ENCODE results near the gene SLC9A3.

Gene SLC9A3

DNA sequence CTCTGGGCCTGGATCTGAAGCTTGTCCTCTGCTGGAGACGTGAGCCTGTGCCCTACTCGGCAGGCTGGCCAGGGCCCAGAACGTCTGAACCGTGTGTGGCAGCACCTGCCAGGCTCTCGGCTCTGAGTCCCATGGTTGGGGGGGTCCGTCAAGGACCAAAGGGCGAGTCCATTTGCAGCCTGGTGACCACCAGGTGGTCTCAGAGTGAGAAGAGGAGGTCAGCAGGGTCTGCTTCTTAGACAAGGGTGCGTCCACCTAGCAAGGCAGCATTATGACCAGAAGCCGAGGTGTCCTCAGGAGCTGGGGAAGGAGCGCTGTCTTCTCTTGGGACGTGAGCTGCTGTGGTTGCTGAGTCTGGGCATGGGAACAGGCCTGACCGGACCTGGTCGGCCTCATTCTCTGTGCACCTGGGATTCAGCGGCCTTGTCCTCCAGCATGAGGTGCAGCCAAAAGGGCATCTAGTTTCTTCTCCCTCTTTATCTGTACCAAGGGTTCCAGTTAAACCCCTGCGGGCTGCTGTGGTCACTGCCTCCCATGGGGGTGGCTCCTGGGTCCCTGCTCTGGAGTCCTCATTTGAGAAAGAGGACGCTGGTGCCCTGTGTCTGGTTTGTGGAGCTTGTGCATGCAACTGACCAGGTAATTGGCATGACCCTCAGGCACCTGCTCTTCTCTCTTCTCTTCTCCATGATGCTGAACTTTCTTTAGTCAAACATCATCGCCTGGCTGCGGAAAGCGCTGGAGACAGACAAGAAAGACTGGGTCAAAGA, 66.9 kb downstream of the SLC9A3 start:
- Histone ChIP-seq H3K4me1 (ENCODE audit: control insufficient read depth, insufficient read depth, low read length) (no peaks in the 10 kb centered on the region), H3K36me3 (ENCODE audit: control insufficient read depth in 2 of 2, insufficient read depth in 1 of 2, low read length in 2 of 2) (peaks cover 40 to 89% of the 10 kb centered on the region in 2 experiments), H3K4me3 (ENCODE audit: low read depth, low read length) (no peak overlapping the region), H3K27ac (ENCODE audit: extremely low read depth, low read depth, low read length) (no peak overlapping the region), H3K9me3 (ENCODE audit: control insufficient read depth, insufficient read depth, low read depth, low read length) (no peaks in the 10 kb centered on the region)
- TF ChIP-seq GFI1B (tag by site-specific recombination; IDR thresholded peaks at IDR 0.05): no peak
- no peak for TF ChIP-seq ZNF266 (tag by site-specific recombination; IDR thresholded peaks at IDR 0.05; ENCODE audit: low read depth)
- no peak for TF ChIP-seq ZNF561 (tag by site-specific recombination; IDR thresholded peaks at IDR 0.05; ENCODE audit: borderline replicate concordance)
- TF ChIP-seq, protein P1, sequence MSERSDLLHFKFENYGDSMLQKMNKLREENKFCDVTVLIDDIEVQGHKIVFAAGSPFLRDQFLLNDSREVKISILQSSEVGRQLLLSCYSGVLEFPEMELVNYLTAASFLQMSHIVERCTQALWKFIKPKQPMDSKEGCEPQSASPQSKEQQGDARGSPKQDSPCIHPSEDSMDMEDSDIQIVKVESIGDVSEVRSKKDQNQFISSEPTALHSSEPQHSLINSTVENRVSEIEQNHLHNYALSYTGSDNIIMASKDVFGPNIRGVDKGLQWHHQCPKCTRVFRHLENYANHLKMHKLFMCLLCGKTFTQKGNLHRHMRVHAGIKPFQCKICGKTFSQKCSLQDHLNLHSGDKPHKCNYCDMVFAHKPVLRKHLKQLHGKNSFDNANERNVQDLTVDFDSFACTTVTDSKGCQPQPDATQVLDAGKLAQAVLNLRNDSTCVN (tag by site-specific recombination; optimal IDR thresholded peaks at IDR 0.05): no peak
- TF ChIP-seq ZNF585B (tag by site-specific recombination; IDR thresholded peaks at IDR 0.05): no peak
- no peak for TF ChIP-seq ZNF169 (tag by site-specific recombination; IDR thresholded peaks at IDR 0.05)
- no peak for TF ChIP-seq ZNF776 (tag by site-specific recombination; IDR thresholded peaks at IDR 0.05; ENCODE audit: borderline replicate concordance)
- TF ChIP-seq ZBTB1 (tag by site-specific recombination; IDR thresholded peaks at IDR 0.05): no peak
- no peak for TF ChIP-seq HOXD13 (CRISPR knock-in tag; IDR thresholded peaks at IDR 0.05; ENCODE audit: borderline replicate concordance)
- no peak for TF ChIP-seq YY1 (tag by site-specific recombination; IDR thresholded peaks at IDR 0.05)
- no peak for TF ChIP-seq FEZF1 (tag by site-specific recombination; IDR thresholded peaks at IDR 0.05)
- TF ChIP-seq, protein P2, sequence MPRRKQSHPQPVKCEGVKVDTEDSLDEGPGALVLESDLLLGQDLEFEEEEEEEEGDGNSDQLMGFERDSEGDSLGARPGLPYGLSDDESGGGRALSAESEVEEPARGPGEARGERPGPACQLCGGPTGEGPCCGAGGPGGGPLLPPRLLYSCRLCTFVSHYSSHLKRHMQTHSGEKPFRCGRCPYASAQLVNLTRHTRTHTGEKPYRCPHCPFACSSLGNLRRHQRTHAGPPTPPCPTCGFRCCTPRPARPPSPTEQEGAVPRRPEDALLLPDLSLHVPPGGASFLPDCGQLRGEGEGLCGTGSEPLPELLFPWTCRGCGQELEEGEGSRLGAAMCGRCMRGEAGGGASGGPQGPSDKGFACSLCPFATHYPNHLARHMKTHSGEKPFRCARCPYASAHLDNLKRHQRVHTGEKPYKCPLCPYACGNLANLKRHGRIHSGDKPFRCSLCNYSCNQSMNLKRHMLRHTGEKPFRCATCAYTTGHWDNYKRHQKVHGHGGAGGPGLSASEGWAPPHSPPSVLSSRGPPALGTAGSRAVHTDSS (tag by site-specific recombination; IDR thresholded peaks at IDR 0.05): no peak
- POLR2A ChIA-PET: no interaction called here
- CTCF ChIA-PET: interaction anchor here (1.2 kb wide), 1 partner anchor 11 kb away, joined by 6 read pairs; no protein-coding TSS in a partner anchor

DNA sequence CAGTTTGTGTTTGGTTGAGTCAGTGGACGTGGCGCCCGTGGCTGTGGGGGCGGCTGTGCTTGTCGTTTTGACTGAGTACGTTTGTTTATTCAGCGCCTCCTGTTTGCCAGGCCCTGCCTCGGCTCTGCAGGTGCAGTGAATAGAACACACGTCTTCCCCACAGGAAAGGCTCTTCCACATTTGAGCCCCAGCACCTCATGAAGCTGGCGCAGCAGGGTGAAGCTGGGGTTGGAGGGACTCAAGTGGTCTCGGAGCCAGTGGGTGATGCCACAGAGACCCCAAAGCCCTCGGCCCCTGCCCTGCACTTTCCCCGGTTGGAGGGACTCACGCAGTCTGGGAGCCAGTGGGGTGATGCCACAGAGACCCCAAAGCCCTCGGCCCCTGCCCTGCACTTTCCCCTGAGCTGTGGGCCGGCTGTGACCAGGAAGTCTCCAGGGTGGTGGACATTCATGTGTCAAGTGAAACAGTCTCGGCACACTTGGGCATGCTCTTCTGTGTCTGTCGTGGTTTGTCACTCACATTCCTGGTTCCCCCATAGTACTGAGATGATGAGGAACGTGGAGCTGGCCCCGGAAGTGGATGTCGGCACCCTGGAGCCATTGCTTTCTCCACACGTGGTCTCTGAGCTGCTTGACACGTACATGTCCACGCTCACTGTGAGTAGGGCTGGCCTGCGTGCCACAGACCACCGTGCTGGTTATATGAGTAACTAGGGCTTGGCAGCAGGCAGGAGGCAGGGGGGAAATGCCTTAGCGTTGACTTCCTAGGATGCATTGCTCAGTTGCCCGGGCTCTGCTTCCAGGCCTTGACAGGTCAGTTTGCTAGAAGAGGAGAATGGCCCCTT, 67.7 kb downstream of the SLC9A3 start:
- CTCF ChIA-PET: interaction anchor here (1.2 kb wide), 1 partner anchor 10 kb away, joined by 6 read pairs; no protein-coding TSS in a partner anchor
- H3K4me3 ChIP-seq (ENCODE audit: low read depth, low read length): no peak overlapping the region
- TF ChIP-seq SP2 (tag by site-specific recombination; IDR thresholded peaks at IDR 0.05) (no peak), ZNF239 (tag by site-specific recombination; IDR thresholded peaks at IDR 0.05) (no peak), ZNF521 (tag by site-specific recombination; IDR thresholded peaks at IDR 0.05) (no peak), ZNF248 (tag by site-specific recombination; IDR thresholded peaks at IDR 0.05) (no peak), KLF10 (tag by site-specific recombination; IDR thresholded peaks at IDR 0.05) (no peak)
- TF ChIP-seq, protein P3, sequence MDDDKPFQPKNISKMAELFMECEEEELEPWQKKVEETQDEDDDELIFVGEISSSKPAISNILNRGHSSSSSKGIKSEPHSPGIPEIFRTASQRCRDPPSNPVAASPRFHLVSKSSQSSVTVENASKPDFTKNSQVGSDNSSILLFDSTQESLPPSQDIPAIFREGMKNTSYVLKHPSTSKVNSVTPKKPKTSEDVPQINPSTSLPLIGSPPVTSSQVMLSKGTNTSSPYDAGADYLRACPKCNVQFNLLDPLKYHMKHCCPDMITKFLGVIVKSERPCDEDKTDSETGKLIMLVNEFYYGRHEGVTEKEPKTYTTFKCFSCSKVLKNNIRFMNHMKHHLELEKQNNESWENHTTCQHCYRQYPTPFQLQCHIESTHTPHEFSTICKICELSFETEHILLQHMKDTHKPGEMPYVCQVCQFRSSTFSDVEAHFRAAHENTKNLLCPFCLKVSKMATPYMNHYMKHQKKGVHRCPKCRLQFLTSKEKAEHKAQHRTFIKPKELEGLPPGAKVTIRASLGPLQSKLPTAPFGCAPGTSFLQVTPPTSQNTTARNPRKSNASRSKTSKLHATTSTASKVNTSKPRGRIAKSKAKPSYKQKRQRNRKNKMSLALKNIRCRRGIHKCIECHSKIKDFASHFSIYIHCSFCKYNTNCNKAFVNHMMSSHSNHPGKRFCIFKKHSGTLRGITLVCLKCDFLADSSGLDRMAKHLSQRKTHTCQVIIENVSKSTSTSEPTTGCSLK (tag by site-specific recombination; IDR thresholded peaks at IDR 0.05): no peak
- TF ChIP-seq, protein P4, sequence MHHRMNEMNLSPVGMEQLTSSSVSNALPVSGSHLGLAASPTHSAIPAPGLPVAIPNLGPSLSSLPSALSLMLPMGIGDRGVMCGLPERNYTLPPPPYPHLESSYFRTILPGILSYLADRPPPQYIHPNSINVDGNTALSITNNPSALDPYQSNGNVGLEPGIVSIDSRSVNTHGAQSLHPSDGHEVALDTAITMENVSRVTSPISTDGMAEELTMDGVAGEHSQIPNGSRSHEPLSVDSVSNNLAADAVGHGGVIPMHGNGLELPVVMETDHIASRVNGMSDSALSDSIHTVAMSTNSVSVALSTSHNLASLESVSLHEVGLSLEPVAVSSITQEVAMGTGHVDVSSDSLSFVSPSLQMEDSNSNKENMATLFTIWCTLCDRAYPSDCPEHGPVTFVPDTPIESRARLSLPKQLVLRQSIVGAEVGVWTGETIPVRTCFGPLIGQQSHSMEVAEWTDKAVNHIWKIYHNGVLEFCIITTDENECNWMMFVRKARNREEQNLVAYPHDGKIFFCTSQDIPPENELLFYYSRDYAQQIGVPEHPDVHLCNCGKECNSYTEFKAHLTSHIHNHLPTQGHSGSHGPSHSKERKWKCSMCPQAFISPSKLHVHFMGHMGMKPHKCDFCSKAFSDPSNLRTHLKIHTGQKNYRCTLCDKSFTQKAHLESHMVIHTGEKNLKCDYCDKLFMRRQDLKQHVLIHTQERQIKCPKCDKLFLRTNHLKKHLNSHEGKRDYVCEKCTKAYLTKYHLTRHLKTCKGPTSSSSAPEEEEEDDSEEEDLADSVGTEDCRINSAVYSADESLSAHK (tag by site-specific recombination; IDR thresholded peaks at IDR 0.05): no peak
- TF ChIP-seq, protein P5, sequence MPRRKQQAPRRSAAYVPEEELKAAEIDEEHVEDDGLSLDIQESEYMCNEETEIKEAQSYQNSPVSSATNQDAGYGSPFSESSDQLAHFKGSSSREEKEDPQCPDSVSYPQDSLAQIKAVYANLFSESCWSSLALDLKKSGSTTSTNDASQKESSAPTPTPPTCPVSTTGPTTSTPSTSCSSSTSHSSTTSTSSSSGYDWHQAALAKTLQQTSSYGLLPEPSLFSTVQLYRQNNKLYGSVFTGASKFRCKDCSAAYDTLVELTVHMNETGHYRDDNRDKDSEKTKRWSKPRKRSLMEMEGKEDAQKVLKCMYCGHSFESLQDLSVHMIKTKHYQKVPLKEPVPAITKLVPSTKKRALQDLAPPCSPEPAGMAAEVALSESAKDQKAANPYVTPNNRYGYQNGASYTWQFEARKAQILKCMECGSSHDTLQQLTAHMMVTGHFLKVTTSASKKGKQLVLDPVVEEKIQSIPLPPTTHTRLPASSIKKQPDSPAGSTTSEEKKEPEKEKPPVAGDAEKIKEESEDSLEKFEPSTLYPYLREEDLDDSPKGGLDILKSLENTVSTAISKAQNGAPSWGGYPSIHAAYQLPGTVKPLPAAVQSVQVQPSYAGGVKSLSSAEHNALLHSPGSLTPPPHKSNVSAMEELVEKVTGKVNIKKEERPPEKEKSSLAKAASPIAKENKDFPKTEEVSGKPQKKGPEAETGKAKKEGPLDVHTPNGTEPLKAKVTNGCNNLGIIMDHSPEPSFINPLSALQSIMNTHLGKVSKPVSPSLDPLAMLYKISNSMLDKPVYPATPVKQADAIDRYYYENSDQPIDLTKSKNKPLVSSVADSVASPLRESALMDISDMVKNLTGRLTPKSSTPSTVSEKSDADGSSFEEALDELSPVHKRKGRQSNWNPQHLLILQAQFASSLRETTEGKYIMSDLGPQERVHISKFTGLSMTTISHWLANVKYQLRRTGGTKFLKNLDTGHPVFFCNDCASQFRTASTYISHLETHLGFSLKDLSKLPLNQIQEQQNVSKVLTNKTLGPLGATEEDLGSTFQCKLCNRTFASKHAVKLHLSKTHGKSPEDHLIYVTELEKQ (tag by site-specific recombination; IDR thresholded peaks at IDR 0.05; ENCODE audit: borderline replicate concordance): no peak

More for the DNA sequence above, 67.7 kb downstream of the SLC9A3 start:
- POLR2A ChIA-PET: no interaction called here
- Histone ChIP-seq H3K27ac (ENCODE audit: extremely low read depth, low read depth, low read length) (no peak overlapping the region), H3K4me1 (ENCODE audit: control insufficient read depth, insufficient read depth, low read length) (no peaks in the 10 kb centered on the region), H3K9me3 (ENCODE audit: control insufficient read depth, insufficient read depth, low read depth, low read length) (no peaks in the 10 kb centered on the region), H3K36me3 (ENCODE audit: control insufficient read depth in 2 of 2, insufficient read depth in 1 of 2, low read length in 2 of 2) (peaks cover 32 to 89% of the 10 kb centered on the region in 2 experiments)
